GM19238 (cell line): ENCODE results near the gene PROZ.
"Not testable (repeated sequence)": the region's sequence is repeated elsewhere in the genome, so short reads cannot be mapped to it uniquely, and the experiment has no call there.

ENCODE experiments used
- DNase-seq: peaks from one replicate; pipeline ENCODE4 v3.0.0; 2011; ENCODE audit warnings: low spot score; ENCODE audit not compliant: insufficient read length

The PROZ gene, protein sequence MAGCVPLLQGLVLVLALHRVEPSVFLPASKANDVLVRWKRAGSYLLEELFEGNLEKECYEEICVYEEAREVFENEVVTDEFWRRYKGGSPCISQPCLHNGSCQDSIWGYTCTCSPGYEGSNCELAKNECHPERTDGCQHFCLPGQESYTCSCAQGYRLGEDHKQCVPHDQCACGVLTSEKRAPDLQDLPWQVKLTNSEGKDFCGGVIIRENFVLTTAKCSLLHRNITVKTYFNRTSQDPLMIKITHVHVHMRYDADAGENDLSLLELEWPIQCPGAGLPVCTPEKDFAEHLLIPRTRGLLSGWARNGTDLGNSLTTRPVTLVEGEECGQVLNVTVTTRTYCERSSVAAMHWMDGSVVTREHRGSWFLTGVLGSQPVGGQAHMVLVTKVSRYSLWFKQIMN

DNA sequence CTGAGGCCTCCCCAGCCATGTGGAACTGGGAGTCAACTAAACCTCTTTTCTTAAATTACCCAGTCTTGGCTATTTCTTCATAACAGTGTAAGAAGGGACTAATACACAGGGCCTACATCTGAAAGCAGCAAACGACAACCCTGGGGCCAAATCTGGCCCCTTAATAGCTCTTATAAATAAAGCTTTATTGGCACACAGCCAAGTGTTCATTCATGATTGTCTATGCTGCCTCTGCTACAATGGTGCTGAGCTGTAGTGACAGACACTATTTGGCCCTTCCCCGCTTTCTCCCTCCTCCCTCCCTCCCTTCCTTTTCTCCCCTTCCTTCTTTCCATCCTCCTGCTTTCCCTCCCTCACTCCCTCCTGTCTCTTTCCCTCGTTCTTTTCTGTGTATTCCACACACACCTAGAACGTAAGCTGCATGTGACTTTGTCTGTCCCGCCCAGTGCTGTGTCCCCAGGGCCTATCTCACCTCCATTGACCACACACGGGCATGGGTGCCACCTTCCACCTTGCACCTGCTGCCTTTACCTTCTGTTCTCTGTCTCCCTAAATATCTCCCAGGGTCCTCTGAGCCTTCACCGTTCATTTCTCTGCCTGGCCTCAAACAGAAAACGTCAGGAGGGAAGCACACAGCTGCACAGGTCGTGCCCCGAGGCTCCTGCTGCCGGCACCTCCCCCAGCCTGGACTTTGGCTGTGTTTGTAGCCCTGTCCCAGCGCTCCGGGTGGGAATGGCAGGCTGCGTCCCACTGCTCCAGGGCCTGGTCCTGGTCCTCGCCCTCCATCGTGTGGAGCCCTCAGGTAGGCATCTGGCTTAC is at the start of gene PROZ:
Gene PROZ (plus strand): TSS at position 720 of the 819 bp plus-strand sequence. CDS start 13 bp downstream, at position 733.
- no peak for DNase-seq

DNA sequence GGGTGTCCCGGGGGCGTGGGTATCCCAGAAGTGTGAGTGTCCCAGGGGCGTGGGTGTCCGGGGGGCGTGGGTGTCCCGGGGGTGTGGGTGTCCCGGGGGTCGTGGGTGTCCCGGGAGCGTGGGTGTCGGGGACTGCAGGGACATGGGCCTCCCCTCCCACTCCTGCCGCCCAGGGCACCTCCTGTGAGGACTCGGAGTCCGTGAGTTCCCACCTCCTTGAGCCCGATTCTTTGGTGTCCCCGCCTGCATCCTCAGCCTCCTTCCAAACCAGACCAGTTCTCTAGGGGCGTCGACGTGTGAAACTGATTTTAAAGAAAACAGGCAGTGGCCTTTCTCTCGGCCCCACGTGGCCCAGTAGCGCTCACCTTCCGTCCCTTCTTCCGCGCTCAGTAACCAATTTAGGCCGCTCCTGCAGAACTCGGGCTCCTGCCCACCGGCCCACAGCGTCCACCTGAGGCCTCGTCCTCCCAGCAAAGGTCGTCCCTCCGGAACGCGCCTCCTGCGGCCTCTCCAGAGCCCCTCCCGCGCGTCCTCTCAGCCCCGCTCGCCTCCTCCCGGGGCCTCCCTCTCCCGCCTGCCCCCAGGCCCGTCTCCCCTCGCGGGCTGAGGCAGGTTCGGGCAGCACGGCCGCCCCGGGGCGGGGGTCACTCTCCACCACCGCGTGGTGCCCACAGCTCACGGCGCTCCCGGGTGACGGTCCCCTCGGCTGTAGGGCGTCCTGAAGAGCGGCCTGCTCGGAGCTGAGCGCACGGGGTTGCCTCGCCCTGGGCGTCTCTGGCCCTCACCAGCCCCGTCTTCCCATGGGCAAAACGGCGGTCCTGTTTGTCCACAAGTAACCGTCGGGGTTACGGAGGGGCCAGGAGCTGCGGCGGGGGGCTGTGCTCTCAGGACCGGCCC is 49.0 kb upstream of the PROZ start:
- no peak for DNase-seq

DNA sequence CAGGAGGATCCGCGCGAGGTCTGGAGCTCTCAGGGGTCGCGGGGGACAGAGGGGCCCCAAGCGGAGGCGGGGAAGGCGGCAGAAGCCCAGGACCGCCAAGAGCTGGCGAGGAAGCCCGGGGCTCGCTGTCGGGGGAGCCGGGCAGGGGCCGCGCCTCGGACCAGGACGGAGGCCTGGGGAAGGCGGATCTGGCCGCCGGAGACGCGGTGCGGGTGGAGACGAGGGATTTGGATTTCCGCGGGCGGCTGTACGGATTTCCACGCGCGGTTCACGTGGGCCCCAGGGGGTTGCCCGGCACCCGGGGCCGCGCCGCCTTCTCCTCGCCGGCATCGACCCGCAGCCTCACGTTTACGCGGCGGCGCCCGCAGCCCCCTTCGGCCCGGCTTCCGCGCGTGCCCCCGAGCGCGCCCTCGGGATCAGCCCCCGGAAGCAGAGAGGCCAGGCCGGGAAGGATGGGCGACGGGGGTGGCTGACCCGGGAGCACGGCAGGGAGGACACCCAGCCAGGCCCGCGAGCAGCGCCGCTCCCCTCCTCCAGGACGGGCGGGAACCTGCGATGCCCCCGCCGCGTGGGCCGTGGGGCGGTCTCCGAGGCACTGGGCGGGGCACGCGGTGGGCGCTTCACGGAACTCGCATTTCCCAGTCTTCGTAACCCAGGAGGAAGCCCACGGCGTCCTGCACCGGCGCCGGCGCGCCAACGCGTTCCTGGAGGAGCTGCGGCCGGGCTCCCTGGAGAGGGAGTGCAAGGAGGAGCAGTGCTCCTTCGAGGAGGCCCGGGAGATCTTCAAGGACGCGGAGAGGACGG is 48.2 kb upstream of the PROZ start:
- no peak for DNase-seq

DNA sequence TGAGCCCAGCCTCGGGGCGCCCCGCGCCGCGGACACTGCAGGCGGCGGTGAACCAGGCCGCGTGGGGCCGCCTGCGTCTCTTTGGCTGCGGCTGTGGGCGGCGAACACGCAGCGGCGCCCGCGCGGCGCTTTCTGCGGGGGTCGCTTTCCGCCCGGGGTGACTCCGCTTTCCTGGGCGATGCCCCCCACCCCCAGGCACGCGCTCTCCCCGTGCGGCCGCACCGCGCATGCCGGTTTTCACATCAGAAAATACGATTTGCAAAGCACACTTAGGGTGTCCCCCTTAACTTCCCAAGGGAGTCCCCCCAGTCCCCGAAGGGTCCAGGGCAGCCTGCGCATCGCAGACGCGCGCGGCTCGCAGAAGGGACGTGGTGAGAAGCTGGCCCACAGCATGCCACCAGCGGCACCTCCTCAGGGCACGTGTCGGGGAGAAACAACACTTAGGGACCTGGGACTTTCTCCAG is 47.6 kb upstream of the PROZ start:
- no peak for DNase-seq

DNA sequence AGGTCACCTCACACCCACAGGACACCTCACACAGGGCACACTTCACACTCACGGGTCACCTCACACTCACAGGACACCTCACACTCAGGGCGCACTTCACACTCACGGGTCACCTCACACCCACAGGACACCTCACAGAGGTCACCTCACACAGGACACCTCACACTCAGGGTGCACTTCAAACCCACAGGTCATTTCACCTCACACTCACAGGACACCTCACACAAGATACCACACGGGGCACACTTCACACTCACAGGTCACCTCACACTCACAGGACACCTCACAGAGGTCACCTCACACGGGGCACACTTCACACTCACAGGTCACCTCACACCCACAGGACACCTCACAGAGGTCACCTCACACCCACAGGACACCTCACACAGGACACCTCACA is 46.6 kb upstream of the PROZ start:
- DNase-seq = not testable (repeated sequence)

DNA sequence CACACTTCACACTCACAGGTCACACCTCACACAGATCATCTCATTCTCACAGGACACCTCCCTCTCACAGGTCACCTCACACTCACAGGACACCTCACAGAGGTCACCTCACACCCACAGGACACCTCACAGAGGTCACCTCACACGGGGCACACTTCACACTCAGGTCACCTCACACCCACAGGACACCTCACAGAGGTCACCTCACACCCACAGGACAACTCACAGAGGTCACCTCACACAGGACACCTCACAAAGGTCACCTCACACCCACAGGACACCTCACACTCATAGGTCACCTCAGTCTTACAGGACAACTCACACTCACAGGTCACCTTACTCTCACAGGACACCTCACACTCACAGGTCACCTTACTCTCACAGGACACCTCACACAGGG is 46.0 kb upstream of the PROZ start:
- DNase-seq = not testable (repeated sequence)

DNA sequence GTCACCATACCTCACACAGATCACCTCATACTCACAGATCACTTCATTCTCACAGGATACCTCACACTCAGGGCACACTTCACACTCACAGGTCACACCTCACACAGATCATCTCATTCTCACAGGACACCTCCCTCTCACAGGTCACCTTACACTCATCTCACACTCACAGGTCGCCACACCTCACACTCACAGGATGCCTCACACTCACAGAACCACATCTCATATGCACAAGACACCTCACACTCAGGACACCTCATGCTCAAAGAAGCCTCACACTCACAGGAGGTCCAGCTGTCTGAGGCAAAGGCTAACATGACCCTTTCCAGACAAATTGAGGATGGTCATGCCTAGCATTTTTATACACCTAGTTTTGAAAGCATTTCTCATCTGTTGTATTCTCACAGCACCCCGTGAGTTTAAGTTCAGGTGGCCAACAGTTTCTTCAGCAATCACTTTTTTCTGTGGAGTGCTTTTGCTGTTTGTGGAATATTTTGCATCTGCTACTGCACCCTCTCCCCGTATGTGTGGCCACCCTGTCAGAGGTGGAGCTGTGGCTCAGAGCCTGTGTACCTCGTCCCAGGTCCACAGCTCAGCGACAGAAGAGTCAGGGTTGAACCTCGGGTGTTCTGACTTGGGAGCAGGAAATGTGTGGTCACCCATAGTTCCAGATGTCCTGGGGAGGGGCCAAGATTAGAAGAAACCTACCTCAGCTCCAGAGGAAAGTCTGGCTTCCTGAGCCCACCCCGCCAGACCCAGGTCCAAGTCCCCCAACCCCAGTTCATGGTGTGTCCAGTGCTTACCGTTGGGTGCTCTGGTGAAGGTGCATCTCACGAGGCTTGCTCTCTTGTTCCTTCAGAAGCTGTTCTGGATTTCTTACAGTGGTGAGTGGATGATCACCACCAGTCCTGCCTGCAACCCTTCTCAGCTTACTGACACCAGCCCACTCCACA is 45.3 kb upstream of the PROZ start:
- no peak for DNase-seq

DNA sequence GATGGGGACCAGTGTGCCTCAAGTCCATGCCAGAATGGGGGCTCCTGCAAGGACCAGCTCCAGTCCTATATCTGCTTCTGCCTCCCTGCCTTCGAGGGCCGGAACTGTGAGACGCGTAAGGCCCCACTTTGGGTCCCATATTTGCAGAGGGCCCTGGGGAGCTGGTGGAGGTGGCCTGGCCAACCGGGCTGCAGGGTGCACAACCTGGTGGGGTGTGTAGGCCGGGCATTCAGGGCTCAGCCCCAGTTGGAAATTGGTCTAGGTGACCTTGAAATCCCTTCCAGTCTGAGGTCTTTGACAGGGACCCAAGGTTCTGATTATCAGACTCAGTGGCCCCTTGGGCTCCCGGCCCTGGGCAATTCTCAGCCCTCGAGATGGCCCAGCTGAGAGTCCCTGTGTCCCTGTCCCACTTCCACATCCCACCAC is 44.6 kb upstream of the PROZ start:
- no peak for DNase-seq

DNA sequence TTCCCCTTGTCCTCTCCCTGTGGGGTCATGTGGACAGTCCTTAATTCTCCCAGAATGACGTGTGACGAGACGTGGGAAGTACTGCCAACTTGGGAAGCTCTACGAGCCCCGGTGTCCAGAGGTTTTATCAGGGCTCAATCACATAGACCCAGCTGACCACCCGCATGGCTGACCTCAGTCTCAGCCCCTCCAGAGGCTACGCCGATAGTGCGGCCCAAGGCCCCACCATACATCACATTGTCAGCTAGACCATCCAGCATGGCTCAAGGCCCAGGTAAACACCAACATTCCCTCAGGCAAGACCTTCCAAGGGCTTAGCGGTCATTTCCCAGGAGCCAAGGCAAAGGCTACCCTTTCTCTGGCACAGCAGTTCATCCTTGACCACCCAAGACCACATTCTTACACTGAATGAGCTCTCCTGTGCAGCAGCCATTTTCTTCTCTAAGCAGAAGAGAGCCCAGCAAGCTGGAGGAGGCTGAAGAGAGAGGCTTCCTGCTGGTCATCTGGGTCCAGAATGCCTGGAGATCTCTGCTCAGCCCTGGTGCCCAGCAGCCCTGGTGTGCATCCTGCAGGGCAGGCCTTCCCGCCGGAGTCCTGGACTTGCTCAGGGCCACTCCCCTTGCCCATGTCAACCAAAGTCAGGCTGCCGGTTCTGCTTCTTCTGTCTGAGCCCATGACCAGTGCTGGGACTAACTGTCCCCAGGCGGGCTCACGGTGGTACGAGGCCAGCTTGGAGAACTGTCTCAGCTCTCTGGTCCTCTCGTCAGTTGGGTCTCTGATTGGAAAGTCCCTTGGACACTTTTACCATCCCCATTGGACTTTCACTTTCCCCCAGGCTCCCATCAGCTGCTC is 43.7 kb upstream of the PROZ start:
- DNase-seq = no peak

DNA sequence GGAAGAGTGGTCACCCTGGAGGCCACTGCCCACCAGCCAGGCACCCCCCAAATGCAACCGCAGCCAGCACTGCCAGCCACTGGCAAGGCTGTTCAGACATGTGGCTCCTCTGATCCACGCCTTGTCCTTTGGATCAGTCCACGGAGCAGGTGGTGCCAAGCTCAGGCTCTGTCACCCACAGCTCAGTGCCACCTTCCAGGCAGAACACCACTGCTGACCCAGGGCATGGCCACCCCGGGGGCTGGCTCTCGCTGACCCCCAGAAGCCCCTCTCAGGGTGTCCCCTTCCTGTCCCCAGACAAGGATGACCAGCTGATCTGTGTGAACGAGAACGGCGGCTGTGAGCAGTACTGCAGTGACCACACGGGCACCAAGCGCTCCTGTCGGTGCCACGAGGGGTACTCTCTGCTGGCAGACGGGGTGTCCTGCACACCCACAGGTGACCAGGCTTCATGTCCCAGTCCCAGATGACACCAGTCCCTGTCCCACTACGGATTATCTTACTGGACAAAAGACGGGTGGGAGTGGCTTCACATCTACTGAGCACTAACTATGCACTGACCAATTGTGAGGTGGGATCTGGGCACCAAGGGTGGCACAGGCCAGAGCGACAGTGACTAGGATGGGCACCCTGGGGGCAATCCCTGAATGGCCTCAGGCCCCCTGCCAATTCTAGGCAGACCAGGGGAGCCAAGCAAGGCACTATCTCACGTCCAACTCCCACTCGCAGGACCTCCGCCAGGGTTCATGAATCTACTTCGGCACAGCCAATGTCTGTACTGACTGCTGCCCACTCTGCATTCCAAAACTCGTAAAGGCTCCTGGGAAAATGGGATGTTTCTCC is 42.9 kb upstream of the PROZ start:
- DNase-seq = no peak

DNA sequence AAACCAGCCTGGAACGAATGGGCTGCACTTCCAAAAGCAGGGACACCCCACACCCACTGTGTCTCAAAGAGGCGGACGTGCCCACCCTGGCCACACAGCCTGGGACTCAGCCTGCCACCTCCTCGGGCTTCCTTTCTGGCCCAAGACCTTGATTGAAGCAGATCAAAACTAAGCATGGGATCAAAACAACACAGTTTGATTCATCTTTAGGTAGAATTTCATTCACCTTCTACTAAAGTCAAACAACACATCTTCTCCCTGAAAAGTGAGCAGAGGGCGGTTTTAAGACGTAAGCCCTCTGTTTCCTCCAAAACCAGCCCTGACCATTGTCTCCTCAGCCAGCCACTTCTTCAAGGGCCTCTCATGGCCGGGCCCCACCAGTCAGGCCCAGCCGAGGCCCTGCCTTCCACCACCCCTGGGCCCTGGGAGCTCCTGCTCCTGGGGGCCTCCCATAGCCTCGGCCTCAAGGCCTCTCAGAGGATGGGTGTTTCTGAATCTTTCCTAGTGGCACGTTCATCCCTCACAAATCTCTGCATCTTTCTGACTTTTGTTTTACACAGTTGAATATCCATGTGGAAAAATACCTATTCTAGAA is 42.1 kb upstream of the PROZ start:
- no peak for DNase-seq

DNA sequence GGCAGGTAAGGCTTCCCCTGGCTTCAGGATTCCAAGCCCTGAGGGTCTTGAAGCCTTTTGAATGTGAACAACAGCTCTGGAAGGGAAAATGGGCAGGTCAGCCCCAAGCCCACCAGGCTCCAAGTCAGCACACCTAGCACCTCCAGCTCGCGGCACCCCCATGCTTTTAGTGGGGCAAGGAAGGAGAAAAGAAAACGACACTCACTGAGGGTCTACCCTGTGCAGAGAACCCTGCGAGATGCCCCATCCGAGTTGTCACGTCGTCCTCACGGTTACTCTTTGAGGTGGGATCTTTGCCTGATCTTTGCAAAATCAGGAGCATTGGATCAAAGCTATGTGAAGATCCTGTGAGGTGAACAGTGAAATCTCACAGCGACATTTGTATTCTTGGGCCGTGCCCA is 41.6 kb upstream of the PROZ start:
- no peak for DNase-seq

DNA sequence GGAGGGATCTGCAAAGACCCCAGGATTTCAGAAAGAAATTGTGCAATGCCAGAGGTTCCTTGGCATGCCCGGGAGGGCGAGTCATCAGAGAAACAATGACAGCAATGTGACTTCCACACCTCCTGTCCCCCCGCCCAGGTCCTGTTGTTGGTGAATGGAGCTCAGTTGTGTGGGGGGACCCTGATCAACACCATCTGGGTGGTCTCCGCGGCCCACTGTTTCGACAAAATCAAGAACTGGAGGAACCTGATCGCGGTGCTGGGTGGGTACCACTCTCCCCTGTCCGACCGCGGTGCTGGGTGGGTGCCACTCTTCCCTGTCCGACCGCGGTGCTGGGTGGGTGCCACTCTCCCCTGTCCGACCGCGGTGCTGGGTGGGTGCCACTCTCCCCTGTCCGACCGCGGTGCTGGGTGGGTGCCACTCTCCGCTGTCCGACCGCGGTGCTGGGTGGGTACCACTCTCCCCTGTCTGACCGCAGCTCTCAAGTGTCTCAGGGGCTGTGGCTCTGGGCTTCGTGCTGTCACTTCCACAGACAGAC is 41.0 kb upstream of the PROZ start:
- no peak for DNase-seq

DNA sequence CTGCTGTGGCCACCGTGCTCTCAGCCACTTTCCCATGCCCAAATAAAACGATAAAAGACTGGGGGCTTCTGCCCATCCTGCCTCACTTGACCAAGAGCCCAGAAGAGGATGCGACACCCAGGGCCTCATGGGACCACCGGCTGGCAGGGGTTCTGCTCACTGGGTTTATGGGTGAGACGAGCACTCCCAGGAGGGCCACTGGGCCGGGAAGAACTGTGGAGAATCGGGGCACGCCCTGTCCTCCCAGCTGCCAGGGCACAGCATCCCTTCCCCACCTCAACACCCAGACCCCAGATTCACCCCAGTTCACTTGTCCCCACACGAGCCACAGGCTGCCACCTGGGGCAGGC is 40.6 kb upstream of the PROZ start:
- no peak for DNase-seq

DNA sequence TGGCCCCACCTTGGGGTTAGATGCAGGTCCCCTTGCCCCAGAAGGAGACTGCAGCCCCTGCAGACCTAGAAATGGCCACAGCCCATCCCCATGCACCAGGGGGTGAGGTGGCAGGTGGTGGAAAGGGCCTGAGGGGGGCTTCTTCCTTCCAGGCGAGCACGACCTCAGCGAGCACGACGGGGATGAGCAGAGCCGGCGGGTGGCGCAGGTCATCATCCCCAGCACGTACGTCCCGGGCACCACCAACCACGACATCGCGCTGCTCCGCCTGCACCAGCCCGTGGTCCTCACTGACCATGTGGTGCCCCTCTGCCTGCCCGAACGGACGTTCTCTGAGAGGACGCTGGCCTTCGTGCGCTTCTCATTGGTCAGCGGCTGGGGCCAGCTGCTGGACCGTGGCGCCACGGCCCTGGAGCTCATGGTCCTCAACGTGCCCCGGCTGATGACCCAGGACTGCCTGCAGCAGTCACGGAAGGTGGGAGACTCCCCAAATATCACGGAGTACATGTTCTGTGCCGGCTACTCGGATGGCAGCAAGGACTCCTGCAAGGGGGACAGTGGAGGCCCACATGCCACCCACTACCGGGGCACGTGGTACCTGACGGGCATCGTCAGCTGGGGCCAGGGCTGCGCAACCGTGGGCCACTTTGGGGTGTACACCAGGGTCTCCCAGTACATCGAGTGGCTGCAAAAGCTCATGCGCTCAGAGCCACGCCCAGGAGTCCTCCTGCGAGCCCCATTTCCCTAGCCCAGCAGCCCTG is 40.0 kb upstream of the PROZ start:
- DNase-seq = no peak

DNA sequence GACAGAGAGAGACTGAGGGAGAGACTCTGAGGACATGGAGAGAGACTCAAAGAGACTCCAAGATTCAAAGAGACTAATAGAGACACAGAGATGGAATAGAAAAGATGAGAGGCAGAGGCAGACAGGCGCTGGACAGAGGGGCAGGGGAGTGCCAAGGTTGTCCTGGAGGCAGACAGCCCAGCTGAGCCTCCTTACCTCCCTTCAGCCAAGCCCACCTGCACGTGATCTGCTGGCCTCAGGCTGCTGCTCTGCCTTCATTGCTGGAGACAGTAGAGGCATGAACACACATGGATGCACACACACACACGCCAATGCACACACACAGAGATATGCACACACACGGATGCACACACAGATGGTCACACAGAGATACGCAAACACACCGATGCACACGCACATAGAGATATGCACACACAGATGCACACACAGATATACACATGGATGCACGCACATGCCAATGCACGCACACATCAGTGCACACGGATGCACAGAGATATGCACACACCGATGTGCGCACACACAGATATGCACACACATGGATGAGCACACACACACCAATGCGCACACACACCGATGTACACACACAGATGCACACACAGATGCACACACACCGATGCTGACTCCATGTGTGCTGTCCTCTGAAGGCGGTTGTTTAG is 39.2 kb upstream of the PROZ start:
- DNase-seq = no peak
